H9 (cell line): ENCODE measurements around the gene KCNJ12. TPM values are rescaled to one million over a fixed set of nuclear protein-coding genes. Genes with fewer than 3 reads are reported as not detected.

Experiments used
- DNase-seq: peaks from one replicate; pipeline ENCODE4 v3.0.0-alpha.2; 2017
- H2AFZ ChIP-seq: one replicate; pipeline ENCODE4 v1.6.1; 2013; ENCODE audit warnings: mild to moderate bottlenecking, low read length, control low read depth, moderate library complexity
- H2AK5ac ChIP-seq: 2 replicates; pipeline ENCODE4 v1.6.1; 2013; ENCODE audit warnings: low read length, control low read depth, mixed read lengths; ENCODE audit not compliant: insufficient read length
- H2BK120ac ChIP-seq: one replicate; pipeline ENCODE4 v1.6.1; 2013; ENCODE audit warnings: low read depth, mild to moderate bottlenecking, low read length, control low read depth, inconsistent platforms; ENCODE audit not compliant: poor library complexity, severe bottlenecking
- H2BK12ac ChIP-seq: 2 replicates; pipeline ENCODE4 v1.6.1; 2013; ENCODE audit warnings: low read length, control low read depth, mixed read lengths, low read depth; ENCODE audit not compliant: insufficient read length
- H2BK15ac ChIP-seq: 2 replicates; pipeline ENCODE4 v1.6.1; 2013; ENCODE audit warnings: low read depth, low read length, control low read depth
- H2BK20ac ChIP-seq: one replicate; pipeline ENCODE4 v1.6.1; 2013; ENCODE audit warnings: low read depth, mild to moderate bottlenecking, low read length, control low read depth, inconsistent platforms; ENCODE audit not compliant: poor library complexity, severe bottlenecking
- H2BK5ac ChIP-seq: 2 replicates; pipeline ENCODE4 v1.6.1; 2013; ENCODE audit warnings: low read length, control low read depth, mixed read lengths; ENCODE audit not compliant: insufficient read length
- H3K14ac ChIP-seq: 2 replicates; pipeline ENCODE4 v1.6.1; 2013; ENCODE audit warnings: low read length, control low read depth; ENCODE audit not compliant: insufficient read depth
- H3K18ac ChIP-seq: 2 replicates; pipeline ENCODE4 v1.6.1; 2013; ENCODE audit warnings: low read depth, mild to moderate bottlenecking, mixed read lengths, low read length, control low read depth; ENCODE audit not compliant: insufficient read length
- H3K23ac ChIP-seq: 2 replicates; pipeline ENCODE4 v1.6.1; 2013; ENCODE audit warnings: low read length, control low read depth, mixed read lengths, low read depth; ENCODE audit not compliant: insufficient read length
- H3K23me2 ChIP-seq: 2 replicates; pipeline ENCODE4 v1.6.1; 2013; ENCODE audit warnings: low read depth, mild to moderate bottlenecking, mixed read lengths, low read length, control low read depth; ENCODE audit not compliant: insufficient read length, poor library complexity, severe bottlenecking
- H3K27ac ChIP-seq: 2 replicates; pipeline ENCODE4 v1.5.1; 2013; ENCODE audit warnings: low read length, control low read depth, mixed read lengths, low read depth; ENCODE audit not compliant: insufficient read length
- H3K27me3 ChIP-seq: 2 replicates; pipeline ENCODE4 v1.6.1; 2013; ENCODE audit warnings: low read length, control low read depth, inconsistent platforms; ENCODE audit not compliant: insufficient read depth
- H3K4ac ChIP-seq: 2 replicates; pipeline ENCODE4 v1.6.1; 2013; ENCODE audit warnings: low read depth, mild to moderate bottlenecking, control low read depth, inconsistent platforms, low read length, moderate library complexity
- H3K4me1 ChIP-seq: 2 replicates; pipeline ENCODE4 v1.6.1; 2013; ENCODE audit warnings: low read length, control low read depth, inconsistent platforms; ENCODE audit not compliant: insufficient read depth
- H3K4me2 ChIP-seq: 2 replicates; pipeline ENCODE4 v1.6.1; 2013; ENCODE audit warnings: low read length, control low read depth, mixed read lengths; ENCODE audit not compliant: insufficient read length, insufficient read depth
- H3K56ac ChIP-seq: 2 replicates; pipeline ENCODE4 v1.6.1; 2013; ENCODE audit warnings: low read depth, mild to moderate bottlenecking, mixed read lengths, low read length, control low read depth; ENCODE audit not compliant: insufficient read length
- H3K79me1 ChIP-seq: 2 replicates; pipeline ENCODE4 v1.6.1; 2013; ENCODE audit warnings: low read depth, mild to moderate bottlenecking, moderate library complexity, low read length, control low read depth, inconsistent platforms; ENCODE audit not compliant: insufficient read depth, poor library complexity, severe bottlenecking
- H3K79me2 ChIP-seq: 2 replicates; pipeline ENCODE4 v1.6.1; 2013; ENCODE audit warnings: low read length, control low read depth, inconsistent platforms; ENCODE audit not compliant: insufficient read depth
- H3K9ac ChIP-seq: 2 replicates; pipeline ENCODE4 v1.6.1; 2013; ENCODE audit warnings: low read length, control low read depth, mixed read lengths; ENCODE audit not compliant: insufficient read length; ENCODE audit errors: extremely low read depth
- H3K9me3 ChIP-seq: one replicate; pipeline ENCODE4 v1.6.1; 2013; ENCODE audit warnings: low read depth, low read length, inconsistent platforms; ENCODE audit not compliant: control insufficient read depth
- H3T11ph ChIP-seq: one replicate; pipeline ENCODE4 v1.6.1; 2013; ENCODE audit warnings: mild to moderate bottlenecking, low read length, control low read depth, inconsistent platforms
- H4K20me1 ChIP-seq: one replicate; pipeline ENCODE4 v1.6.1; 2013; ENCODE audit not compliant: control insufficient read depth, insufficient read length, insufficient read depth
- H4K5ac ChIP-seq: 2 replicates; pipeline ENCODE4 v1.6.1; 2013; ENCODE audit warnings: low read depth, mild to moderate bottlenecking, mixed read lengths, low read length, control low read depth; ENCODE audit not compliant: insufficient read length
- H4K8ac ChIP-seq: replicated peaks from 2 replicates; pipeline ENCODE4 v1.6.1; 2013; ENCODE audit warnings: low read length, control low read depth, mixed read lengths, low read depth; ENCODE audit not compliant: insufficient read length
- H4K91ac ChIP-seq: 2 replicates; pipeline ENCODE4 v1.6.1; 2013; ENCODE audit warnings: low read depth, mild to moderate bottlenecking, moderate library complexity, mixed read lengths, low read length, control low read depth; ENCODE audit not compliant: insufficient read length
- H3K27ac Mint-ChIP-seq, 3 experiments: 2 replicates in 2 of 3; 3 replicates in 1 of 3; pipeline ENCODE4 v1.8.0; 2020 to 2021; ENCODE audit warnings: mixed read lengths in 3 of 3, mild to moderate bottlenecking in 1 of 3, moderate library complexity in 1 of 3
- H3K27me3 Mint-ChIP-seq: 2 replicates; pipeline ENCODE4 v1.8.0; 2021; ENCODE audit warnings: low read depth, mild to moderate bottlenecking, moderate library complexity, mixed read lengths
- H3K36me3 Mint-ChIP-seq, 3 experiments: 2 replicates in 2 of 3; 3 replicates in 1 of 3; pipeline ENCODE4 v1.8.0; 2020 to 2021; ENCODE audit warnings: low read depth in 3 of 3, mixed read lengths in 3 of 3; ENCODE audit not compliant: insufficient read depth in 1 of 3
- H3K4me1 Mint-ChIP-seq, 2 experiments: 2 replicates each; pipeline ENCODE4 v1.8.0; 2020; ENCODE audit warnings: mixed read lengths in 2 of 2
- H3K4me3 Mint-ChIP-seq, 2 experiments: 2 replicates in 1 of 2; 3 replicates in 1 of 2; pipeline ENCODE4 v1.8.0; 2020 to 2021; ENCODE audit warnings: mild to moderate bottlenecking in 2 of 2, mixed read lengths in 2 of 2, moderate library complexity in 1 of 2
- H3K9me3 Mint-ChIP-seq, 2 experiments: 2 replicates in 1 of 2; 3 replicates in 1 of 2; pipeline ENCODE4 v1.8.0; 2020; ENCODE audit warnings: mild to moderate bottlenecking in 2 of 2, mixed read lengths in 2 of 2, moderate library complexity in 1 of 2
- WGBS: extraction: QIAGEN DNeasy Blood & Tissue Kit; methylation state at CpG from one replicate; pipeline ENCODE4 v1.1.7; 2013; ENCODE audit warnings: missing lambda C conversion rate, low lambda C conversion rate, mixed read lengths; ENCODE audit not compliant: insufficient read length; ENCODE audit errors: extremely low coverage; 5-methylcytosine and 5-hydroxymethylcytosine counted together
- total RNA-seq: library from RNA; stranded (reverse); gene quantifications from 2 replicates; pipeline ENCODE4 v1.2.1, GENCODE V29; 2021
- TF ChIP-seq, protein P1 (sequence below): fragments of 200-600 bp; sonication (generic); conservative IDR thresholded peaks from 3 replicates; pipeline ENCODE4 v1.8.0; 2021; ENCODE audit warnings: antibody characterized with exemption, mild to moderate bottlenecking

Gene KCNJ12
- total RNA-seq, 1 experiment from 2014 or later = 0.39 TPM

DNA sequence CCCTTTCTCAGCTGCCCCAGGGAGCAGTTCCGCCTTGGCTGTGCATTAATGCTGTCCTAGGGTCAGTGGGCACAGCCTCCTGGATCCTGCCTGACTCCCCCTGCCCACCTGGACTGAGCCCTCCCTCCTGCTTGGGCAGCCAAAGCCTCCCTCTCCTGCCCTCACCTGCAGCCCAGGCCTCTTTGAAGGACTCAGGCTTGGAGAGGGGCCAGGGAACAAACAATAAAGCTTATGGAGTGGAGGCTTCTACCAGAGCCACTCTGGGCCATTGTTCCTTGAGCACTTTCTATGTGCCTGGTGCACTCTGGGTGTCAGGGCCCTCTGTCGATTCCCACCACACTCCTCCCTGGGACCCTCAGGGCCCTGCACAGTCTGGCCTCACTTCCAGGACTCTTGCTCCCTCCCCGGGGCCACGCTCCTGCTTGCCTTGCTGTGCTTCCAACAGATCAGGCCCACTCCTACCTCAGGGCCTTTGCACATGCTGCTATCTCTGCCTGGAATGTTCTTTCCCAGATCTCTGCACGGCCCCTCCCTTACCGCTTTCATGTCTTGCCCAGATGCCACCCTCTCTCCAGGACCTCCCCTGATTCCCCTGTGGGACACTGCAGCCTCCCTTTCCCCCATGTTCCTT is 5.0 kb downstream of the KCNJ12 start:
- Histone ChIP-seq H4K20me1 (peaks cover 2% of the 10 kb centered on the region), H3K4me2 (no peak overlapping the region), H3K79me1 (no peaks in the 10 kb centered on the region), H3K4ac (no peak overlapping the region), H2BK20ac (no peak overlapping the region), H4K8ac (no peak overlapping the region), H3K9ac (no peak overlapping the region), H2BK15ac (no peak overlapping the region), H3K14ac (no peak overlapping the region), H2AK5ac (no peak overlapping the region), H3T11ph (no peak overlapping the region), H4K5ac (no peak overlapping the region), H3K79me2 (no peaks in the 10 kb centered on the region), H3K18ac (no peak overlapping the region), H3K4me1 (no peaks in the 10 kb centered on the region; the same call in 1 of the 2 replicates), H3K23me2 (peaks cover 15% of the 10 kb centered on the region), H3K23ac (no peak overlapping the region), H2BK5ac (no peak overlapping the region), H3K27me3 (peaks cover 9% of the 10 kb centered on the region; the same call in 1 of the 2 replicates), H2BK12ac (no peak overlapping the region), H4K91ac (no peak overlapping the region), H3K27ac (no peak overlapping the region), H2AFZ (no peak overlapping the region), H2BK120ac (no peak overlapping the region), H3K9me3 (no peaks in the 10 kb centered on the region), H3K56ac (no peak overlapping the region)
- WGBS = no CpG with 5 or more reads among the region's 6 CpGs
- no peak for DNase-seq
- peaks cover 29% of the 10 kb centered on the region for H3K27me3 Mint-ChIP-seq
- H3K27ac Mint-ChIP-seq = no peak overlapping the region
- H3K4me1 Mint-ChIP-seq = peaks cover 0 to 9% of the 10 kb centered on the region in 2 experiments; a peak in 1 of 4 replicates
- TF ChIP-seq, protein P1, sequence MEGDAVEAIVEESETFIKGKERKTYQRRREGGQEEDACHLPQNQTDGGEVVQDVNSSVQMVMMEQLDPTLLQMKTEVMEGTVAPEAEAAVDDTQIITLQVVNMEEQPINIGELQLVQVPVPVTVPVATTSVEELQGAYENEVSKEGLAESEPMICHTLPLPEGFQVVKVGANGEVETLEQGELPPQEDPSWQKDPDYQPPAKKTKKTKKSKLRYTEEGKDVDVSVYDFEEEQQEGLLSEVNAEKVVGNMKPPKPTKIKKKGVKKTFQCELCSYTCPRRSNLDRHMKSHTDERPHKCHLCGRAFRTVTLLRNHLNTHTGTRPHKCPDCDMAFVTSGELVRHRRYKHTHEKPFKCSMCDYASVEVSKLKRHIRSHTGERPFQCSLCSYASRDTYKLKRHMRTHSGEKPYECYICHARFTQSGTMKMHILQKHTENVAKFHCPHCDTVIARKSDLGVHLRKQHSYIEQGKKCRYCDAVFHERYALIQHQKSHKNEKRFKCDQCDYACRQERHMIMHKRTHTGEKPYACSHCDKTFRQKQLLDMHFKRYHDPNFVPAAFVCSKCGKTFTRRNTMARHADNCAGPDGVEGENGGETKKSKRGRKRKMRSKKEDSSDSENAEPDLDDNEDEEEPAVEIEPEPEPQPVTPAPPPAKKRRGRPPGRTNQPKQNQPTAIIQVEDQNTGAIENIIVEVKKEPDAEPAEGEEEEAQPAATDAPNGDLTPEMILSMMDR = no peak
- no peaks in the 10 kb centered on the region; a peak in 1 of 5 replicates for H3K9me3 Mint-ChIP-seq
- H3K36me3 Mint-ChIP-seq = no peaks in the 10 kb centered on the region
- H3K4me3 Mint-ChIP-seq = no peak overlapping the region
